Fibroblast of skin of back (primary cell): ENCODE measurements around the gene MICOS13.

Source experiments
- DNase-seq: peaks from one replicate; pipeline ENCODE4 v3.0.0-alpha.2; 2013

MICOS13 gene

GRCh38 chr19:5687360-5688198, 7.3 kb upstream of the MICOS13 start:
- no peak for DNase-seq

- DNase-seq: peak; percentile 90
Observed at GRCh38 chr19:5686647-5687359, 6.5 kb upstream of the MICOS13 start.

- no peak for DNase-seq
Observed at GRCh38 chr19:5686326-5686646, 6.0 kb upstream of the MICOS13 start.

- no peak for DNase-seq
Observed at GRCh38 chr19:5684694-5685430, 4.5 kb upstream of the MICOS13 start.

- no peak for DNase-seq
Observed at GRCh38 chr19:5683177-5683886, 3.0 kb upstream of the MICOS13 start.

GRCh38 chr19:5682107-5682482, 1.8 kb upstream of the MICOS13 start:
- no peak for DNase-seq

- no peak for DNase-seq
Observed at GRCh38 chr19:5681391-5682106, 1.2 kb upstream of the MICOS13 start.

GRCh38 chr19:5680084-5680436, 256 bp downstream of the MICOS13 start:
- no peak for DNase-seq

- DNase-seq: no peak
Observed at GRCh38 chr19:5679289-5680083, 830 bp downstream of the MICOS13 start.

GRCh38 chr19:5678071-5678718, 2.1 kb downstream of the MICOS13 start:
- DNase-seq: no peak

- no peak for DNase-seq
Observed at GRCh38 chr19:5677580-5677979, 2.7 kb downstream of the MICOS13 start.

- no peak for DNase-seq
Observed at GRCh38 chr19:5677136-5677535, 3.2 kb downstream of the MICOS13 start.

GRCh38 chr19:5676772-5677105, 3.6 kb downstream of the MICOS13 start:
- no peak for DNase-seq

- DNase-seq: no peak
Observed at GRCh38 chr19:5676105-5676771, 4.1 kb downstream of the MICOS13 start.

- no peak for DNase-seq
Observed at GRCh38 chr19:5674714-5675113, 5.6 kb downstream of the MICOS13 start.

GRCh38 chr19:5673752-5674151, 6.6 kb downstream of the MICOS13 start:
- DNase-seq: no peak

GRCh38 chr19:5672708-5673459, 7.4 kb downstream of the MICOS13 start:
- DNase-seq: no peak

- no peak for DNase-seq
Observed at GRCh38 chr19:5671600-5671999, 8.7 kb downstream of the MICOS13 start.

GRCh38 chr19:5669212-5669611, 11.1 kb downstream of the MICOS13 start:
- no peak for DNase-seq
